Neuron (in vitro differentiated cells): ENCODE results near the gene EPDR1.

Experiments used
- H2AFZ ChIP-seq: one replicate; pipeline ENCODE4 v1.6.1; 2013; ENCODE audit warnings: low read depth, mild to moderate bottlenecking, inconsistent platforms, low read length, moderate library complexity
- H3K27me3 ChIP-seq: one replicate; pipeline ENCODE4 v1.6.1; 2013; ENCODE audit warnings: low read length; ENCODE audit not compliant: insufficient read depth
- H3K36me3 ChIP-seq: one replicate; pipeline ENCODE4 v1.6.1; 2013; ENCODE audit warnings: low read length; ENCODE audit not compliant: insufficient read depth
- H3K4me1 ChIP-seq: one replicate; pipeline ENCODE4 v1.6.1; 2013; ENCODE audit warnings: low read length; ENCODE audit not compliant: insufficient read depth
- H3K4me3 ChIP-seq: 2 replicates; pipeline ENCODE4 v1.5.1; 2013; ENCODE audit warnings: mild to moderate bottlenecking, low read length, moderate library complexity
- H3K9me3 ChIP-seq: one replicate; pipeline ENCODE4 v1.6.1; 2013; ENCODE audit warnings: low read length

The EPDR1 gene

GRCh38 chr7:37918526-37918925 lies 1.9 kb upstream of the EPDR1 start:
- Histone ChIP-seq H3K27me3 (peaks cover 48% of the 10 kb centered on the region), H3K4me1 (peaks cover 7% of the 10 kb centered on the region), H2AFZ (no peak overlapping the region)

GRCh38 chr7:37920849-37921805 lies 687 bp downstream of the EPDR1 start:
- Histone ChIP-seq H3K4me3 (peak overlapping the region; percentile 51), H3K9me3 (no peaks in the 10 kb centered on the region), H3K36me3 (no peaks in the 10 kb centered on the region), H2AFZ (peak overlapping the region; percentile 94), H3K27me3 (peaks cover 28% of the 10 kb centered on the region), H3K4me1 (peaks cover 6% of the 10 kb centered on the region)

More at GRCh38 chr7:37918526-37918925, 1.9 kb upstream of the EPDR1 start:
- no peak overlapping the region for H3K4me3 ChIP-seq
- no peaks in the 10 kb centered on the region for H3K9me3 ChIP-seq
- H3K36me3 ChIP-seq = no peaks in the 10 kb centered on the region

- Histone ChIP-seq H3K27me3 (peaks cover 22% of the 10 kb centered on the region), H3K9me3 (no peaks in the 10 kb centered on the region), H3K36me3 (no peaks in the 10 kb centered on the region), H3K4me3 (peak overlapping the region; percentile 51), H3K4me1 (peaks cover 4% of the 10 kb centered on the region), H2AFZ (no peak overlapping the region)
Measured at GRCh38 chr7:37921876-37922275, 1.4 kb downstream of the EPDR1 start.

GRCh38 chr7:37923996-37924395 lies 3.6 kb downstream of the EPDR1 start:
- H3K4me1 ChIP-seq = peaks cover 4% of the 10 kb centered on the region
- H3K27me3 ChIP-seq = peaks cover 7% of the 10 kb centered on the region
- H3K4me3 ChIP-seq = no peak overlapping the region
- no peak overlapping the region for H2AFZ ChIP-seq
- no peaks in the 10 kb centered on the region for H3K9me3 ChIP-seq
- H3K36me3 ChIP-seq = no peaks in the 10 kb centered on the region

- H3K9me3 ChIP-seq = no peaks in the 10 kb centered on the region
- peaks cover 4% of the 10 kb centered on the region for H3K4me1 ChIP-seq
- no peak overlapping the region for H2AFZ ChIP-seq
- H3K36me3 ChIP-seq = no peaks in the 10 kb centered on the region
- no peak overlapping the region for H3K4me3 ChIP-seq
- peaks cover 1% of the 10 kb centered on the region for H3K27me3 ChIP-seq
Measured at GRCh38 chr7:37924491-37925041, 4.1 kb downstream of the EPDR1 start.

GRCh38 chr7:37925620-37926019 lies 5.2 kb downstream of the EPDR1 start:
- Histone ChIP-seq H2AFZ (no peak overlapping the region), H3K4me1 (peaks cover 4% of the 10 kb centered on the region), H3K4me3 (no peak overlapping the region), H3K36me3 (no peaks in the 10 kb centered on the region), H3K9me3 (no peaks in the 10 kb centered on the region), H3K27me3 (no peaks in the 10 kb centered on the region)

- H2AFZ ChIP-seq = no peak overlapping the region
- H3K4me3 ChIP-seq = no peak overlapping the region
- no peaks in the 10 kb centered on the region for H3K36me3 ChIP-seq
- H3K9me3 ChIP-seq = no peaks in the 10 kb centered on the region
- no peaks in the 10 kb centered on the region for H3K4me1 ChIP-seq
- H3K27me3 ChIP-seq = no peaks in the 10 kb centered on the region
Measured at GRCh38 chr7:37927773-37928444, 7.5 kb downstream of the EPDR1 start.

- no peaks in the 10 kb centered on the region for H3K9me3 ChIP-seq
- H2AFZ ChIP-seq = no peak overlapping the region
- no peaks in the 10 kb centered on the region for H3K4me1 ChIP-seq
Measured at GRCh38 chr7:37928878-37929277, 8.4 kb downstream of the EPDR1 start.

GRCh38 chr7:37930226-37930948 lies 9.9 kb downstream of the EPDR1 start:
- H3K4me1 ChIP-seq = no peaks in the 10 kb centered on the region
- H3K4me3 ChIP-seq = no peak overlapping the region
- no peaks in the 10 kb centered on the region for H3K36me3 ChIP-seq

More at GRCh38 chr7:37928878-37929277, 8.4 kb downstream of the EPDR1 start:
- Histone ChIP-seq H3K4me3 (no peak overlapping the region), H3K36me3 (no peaks in the 10 kb centered on the region), H3K27me3 (no peaks in the 10 kb centered on the region)

GRCh38 chr7:37932543-37932942 lies 12.1 kb downstream of the EPDR1 start:
- no peaks in the 10 kb centered on the region for H3K27me3 ChIP-seq
- H3K36me3 ChIP-seq = no peaks in the 10 kb centered on the region
- H3K9me3 ChIP-seq = no peaks in the 10 kb centered on the region
- H3K4me3 ChIP-seq = no peak overlapping the region
- H3K4me1 ChIP-seq = no peaks in the 10 kb centered on the region
- H2AFZ ChIP-seq = no peak overlapping the region

More at GRCh38 chr7:37930226-37930948, 9.9 kb downstream of the EPDR1 start:
- H3K9me3 ChIP-seq = no peaks in the 10 kb centered on the region
- no peak overlapping the region for H2AFZ ChIP-seq
- H3K27me3 ChIP-seq = no peaks in the 10 kb centered on the region

GRCh38 chr7:37933018-37933566 lies 12.7 kb downstream of the EPDR1 start:
- H3K4me3 ChIP-seq = no peak overlapping the region
- H3K36me3 ChIP-seq = no peaks in the 10 kb centered on the region
- no peaks in the 10 kb centered on the region for H3K4me1 ChIP-seq
- no peaks in the 10 kb centered on the region for H3K9me3 ChIP-seq
- no peaks in the 10 kb centered on the region for H3K27me3 ChIP-seq
- H2AFZ ChIP-seq = no peak overlapping the region

- no peaks in the 10 kb centered on the region for H3K36me3 ChIP-seq
- no peak overlapping the region for H3K4me3 ChIP-seq
- peak overlapping the region; percentile 6 for H2AFZ ChIP-seq
- peaks cover 2% of the 10 kb centered on the region for H3K9me3 ChIP-seq
- no peaks in the 10 kb centered on the region for H3K27me3 ChIP-seq
- H3K4me1 ChIP-seq = peaks cover 11% of the 10 kb centered on the region
Measured at GRCh38 chr7:37942934-37943610, 22.6 kb downstream of the EPDR1 start.
